Ectodermal cell (in vitro differentiated cells): Measurements from ENCODE around the gene DPH7.

Source experiments
- H3K27ac ChIP-seq: 2 replicates; pipeline ENCODE4 v1.7.0; 2013; ENCODE audit warnings: mild to moderate bottlenecking, low read depth, low read length; ENCODE audit not compliant: insufficient read depth, poor library complexity, severe bottlenecking
- H3K27me3 ChIP-seq: 2 replicates; pipeline ENCODE4 v1.7.0; 2013; ENCODE audit warnings: mild to moderate bottlenecking, low read length; ENCODE audit not compliant: insufficient read depth, control insufficient read depth, poor library complexity, severe bottlenecking
- H3K36me3 ChIP-seq: one replicate; pipeline ENCODE4 v1.7.0; 2013; ENCODE audit warnings: low read length; ENCODE audit not compliant: control insufficient read depth, insufficient read depth
- H3K4me1 ChIP-seq: one replicate; pipeline ENCODE4 v1.7.0; 2013; ENCODE audit warnings: low read length; ENCODE audit not compliant: control insufficient read depth, insufficient read depth
- H3K4me3 ChIP-seq: 2 replicates; pipeline ENCODE4 v1.7.0; 2013; ENCODE audit warnings: low read depth, low read length, control low read depth; ENCODE audit not compliant: insufficient read depth
- H3K9me3 ChIP-seq: 2 replicates; pipeline ENCODE4 v1.7.0; 2013; ENCODE audit warnings: mild to moderate bottlenecking, low read length, moderate library complexity; ENCODE audit not compliant: control insufficient read depth
- WGBS, 2 experiments: methylation state at CpG; one replicate each; pipeline ENCODE4 v1.1.7; 2013; ENCODE audit warnings: missing lambda C conversion rate in 2 of 2; 5-methylcytosine and 5-hydroxymethylcytosine counted together

DPH7 gene

DNA sequence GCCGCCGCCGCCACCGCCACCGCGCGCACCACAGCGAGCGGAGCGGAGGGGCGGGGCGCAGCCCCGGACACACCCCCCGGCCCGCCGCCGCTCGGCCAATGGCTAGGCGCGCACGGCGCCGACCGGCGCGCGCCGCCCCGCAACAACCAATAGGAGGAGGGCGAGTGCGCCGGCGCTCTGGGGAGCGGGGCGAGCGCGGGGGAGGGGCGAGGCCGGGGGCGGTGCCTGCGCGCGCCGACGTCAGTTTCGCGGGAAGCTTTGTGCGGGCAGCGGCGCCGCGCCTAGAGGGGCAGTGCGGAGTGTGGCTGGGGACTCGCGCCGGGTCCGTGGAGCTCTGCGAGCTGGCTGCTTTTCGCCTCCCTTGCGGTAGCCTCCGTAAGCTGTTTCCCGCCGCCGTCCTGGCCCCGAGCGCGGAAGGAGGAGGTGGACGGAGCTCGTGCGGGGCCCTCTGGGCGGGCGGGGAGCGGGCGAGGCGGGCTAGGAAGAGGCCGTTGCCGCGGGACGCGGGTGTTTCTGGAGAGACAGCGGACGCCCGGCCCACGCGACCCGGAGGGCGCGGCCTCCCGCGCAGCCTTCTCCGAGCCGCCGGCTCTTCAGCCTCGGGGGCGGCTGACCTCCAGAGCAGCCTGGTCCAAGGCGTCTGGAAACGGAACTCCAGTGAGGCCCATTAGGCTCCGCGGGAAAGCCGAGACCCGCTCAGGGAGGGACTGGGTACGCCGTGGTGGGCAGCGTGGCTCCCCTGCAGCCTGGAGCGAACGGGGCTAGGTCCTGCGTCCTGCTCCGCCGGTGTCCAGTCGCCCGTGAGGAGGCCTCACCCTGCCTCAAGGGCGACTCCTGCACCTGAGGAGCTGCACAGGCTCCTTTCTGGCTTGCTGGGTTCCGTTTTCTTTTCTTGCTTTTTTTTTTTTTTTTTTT lies 12.0 kb upstream of the DPH7 start, which contains the start of gene ZMYND19:
ZMYND19 (minus strand) TSS at position 44 of the 915 bp plus-strand sequence. CDS start 249 bp downstream, outside the sequence.
- WGBS, 2 experiments = 1% methylated on average over 113 of the region's 113 CpGs
- Histone ChIP-seq H3K4me1 (peaks cover 9% of the 10 kb centered on the region), H3K27ac (peak within 1 kb of the TSS; percentile 26)

DNA sequence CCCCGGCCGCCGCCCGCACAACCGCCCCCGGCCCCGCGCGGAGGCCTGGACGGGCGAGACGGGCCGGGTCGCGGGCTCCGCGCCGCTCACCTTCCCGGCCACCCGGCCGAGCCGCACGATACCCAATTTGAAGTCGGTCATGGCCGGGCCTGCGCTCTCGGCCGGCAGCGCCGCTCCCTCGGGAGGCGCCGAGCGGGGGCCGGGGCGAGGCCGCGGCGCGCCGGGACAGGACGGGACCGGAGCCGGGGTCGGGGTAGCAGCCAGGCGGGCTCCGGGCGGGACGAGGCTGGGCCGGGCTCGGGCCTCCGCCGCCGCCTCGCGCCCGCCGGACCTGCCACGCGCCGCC lies 11.4 kb upstream of the DPH7 start:
- peaks cover 9% of the 10 kb centered on the region for H3K4me1 ChIP-seq
- H3K27ac ChIP-seq = no peak overlapping the region
- 0% methylated on average over 61 of the region's 61 CpGs for WGBS, 2 experiments
- no peaks in the 10 kb centered on the region for H3K27me3 ChIP-seq
- H3K36me3 ChIP-seq = peaks cover 26% of the 10 kb centered on the region
- no peaks in the 10 kb centered on the region for H3K9me3 ChIP-seq
- H3K4me3 ChIP-seq = peak overlapping the region; percentile 76

More for the DNA sequence above, 12.0 kb upstream of the DPH7 start, which contains the start of gene ZMYND19:
- Histone ChIP-seq H3K9me3 (no peaks in the 10 kb centered on the region), H3K4me3 (peak within 1 kb of the TSS; percentile 78), H3K27me3 (no peaks in the 10 kb centered on the region), H3K36me3 (peaks cover 23% of the 10 kb centered on the region)

DNA sequence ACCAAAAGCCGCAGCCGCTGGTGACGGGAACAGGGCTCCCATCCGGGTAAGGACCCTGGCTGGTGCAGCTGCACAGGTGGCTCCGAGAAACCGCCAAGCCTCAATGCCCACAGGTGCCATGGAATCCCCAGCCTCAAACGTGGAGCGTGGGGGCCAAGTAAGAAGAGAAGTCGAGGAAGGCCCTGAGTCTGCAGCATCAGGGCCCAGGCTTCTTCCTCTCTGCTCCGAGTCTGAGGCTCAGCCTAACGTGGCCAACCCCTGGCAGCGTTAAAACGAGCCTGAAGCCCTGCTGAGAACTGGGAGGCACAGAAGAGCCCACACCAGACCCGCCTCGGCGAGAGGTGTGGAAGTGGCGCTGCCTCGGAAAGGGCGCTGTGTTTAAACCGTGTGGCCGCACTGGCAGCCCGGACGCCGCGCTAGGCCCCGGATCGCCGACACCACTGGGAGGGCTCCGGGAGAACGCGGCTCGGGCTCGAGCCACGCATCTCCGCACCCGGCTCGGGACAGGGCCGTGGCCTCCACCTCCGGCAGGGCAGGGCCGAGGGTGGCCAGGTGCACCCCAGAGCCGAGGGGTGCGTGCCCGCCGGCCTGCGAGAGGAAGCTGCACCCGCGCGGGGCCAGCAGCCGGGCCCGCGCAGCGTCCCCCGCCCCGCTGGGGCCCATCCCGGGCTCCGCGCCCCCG lies 10.9 kb upstream of the DPH7 start:
- H3K9me3 ChIP-seq = no peaks in the 10 kb centered on the region
- H3K36me3 ChIP-seq = peaks cover 26% of the 10 kb centered on the region
- peaks cover 9% of the 10 kb centered on the region for H3K4me1 ChIP-seq
- peak overlapping the region; percentile 76 for H3K4me3 ChIP-seq
- 11 to 12% methylated on average over 58 of the region's 58 CpGs for WGBS, 2 experiments
- H3K27ac ChIP-seq = no peak overlapping the region
- H3K27me3 ChIP-seq = no peaks in the 10 kb centered on the region

DNA sequence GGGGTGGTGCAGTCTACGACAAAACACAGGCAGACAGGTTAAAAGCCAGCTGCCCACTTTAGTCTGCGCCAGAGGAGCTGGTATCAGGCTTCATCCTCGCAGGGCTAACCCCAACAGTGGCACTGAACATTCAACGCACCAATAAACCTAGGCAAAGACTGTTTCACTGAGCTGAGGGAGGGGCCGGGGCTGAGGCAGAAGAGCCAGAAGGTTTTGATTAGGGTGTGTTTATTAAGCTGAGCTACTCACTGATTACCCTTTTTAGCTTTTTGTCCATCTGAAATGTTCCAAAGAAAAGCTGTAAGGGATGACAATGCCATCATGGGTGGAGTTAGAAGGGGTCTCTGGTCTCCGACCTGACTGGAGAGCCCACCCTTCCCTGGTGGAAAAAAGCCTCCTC lies 10.2 kb upstream of the DPH7 start:
- Histone ChIP-seq H3K9me3 (no peaks in the 10 kb centered on the region), H3K27ac (no peak overlapping the region), H3K4me1 (peaks cover 9% of the 10 kb centered on the region), H3K36me3 (peaks cover 26% of the 10 kb centered on the region), H3K27me3 (no peaks in the 10 kb centered on the region), H3K4me3 (peak overlapping the region; percentile 76)
- 94 to 95% methylated on average over 6 of the region's 6 CpGs for WGBS, 2 experiments

DNA sequence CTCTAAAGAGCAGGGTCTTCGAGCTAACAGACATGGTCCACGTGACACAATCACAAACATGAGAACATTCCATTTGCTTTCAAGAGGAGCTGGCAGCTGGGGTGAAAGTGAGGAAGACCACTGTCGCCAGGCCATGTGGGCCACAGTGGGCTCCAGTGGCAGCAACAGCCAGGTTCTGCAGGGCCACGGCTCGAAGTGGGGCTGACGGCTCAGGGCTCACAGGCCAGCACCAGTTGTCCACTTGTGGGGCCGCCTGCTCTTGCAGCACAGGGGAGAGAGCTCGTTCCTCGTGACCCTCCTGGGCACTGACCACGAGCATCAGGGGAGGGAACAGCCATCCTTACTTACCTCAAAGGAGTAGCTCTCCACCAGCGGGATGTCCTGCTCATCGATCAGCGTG lies 9.6 kb upstream of the DPH7 start:
- Histone ChIP-seq H3K9me3 (no peaks in the 10 kb centered on the region), H3K4me1 (peaks cover 9% of the 10 kb centered on the region), H3K27ac (no peak overlapping the region), H3K4me3 (no peak overlapping the region), H3K36me3 (peaks cover 29% of the 10 kb centered on the region), H3K27me3 (no peaks in the 10 kb centered on the region)
- whole genome bisulfite sequencing, 2 experiments = 88 to 89% methylated on average over 13 of the region's 13 CpGs

DNA sequence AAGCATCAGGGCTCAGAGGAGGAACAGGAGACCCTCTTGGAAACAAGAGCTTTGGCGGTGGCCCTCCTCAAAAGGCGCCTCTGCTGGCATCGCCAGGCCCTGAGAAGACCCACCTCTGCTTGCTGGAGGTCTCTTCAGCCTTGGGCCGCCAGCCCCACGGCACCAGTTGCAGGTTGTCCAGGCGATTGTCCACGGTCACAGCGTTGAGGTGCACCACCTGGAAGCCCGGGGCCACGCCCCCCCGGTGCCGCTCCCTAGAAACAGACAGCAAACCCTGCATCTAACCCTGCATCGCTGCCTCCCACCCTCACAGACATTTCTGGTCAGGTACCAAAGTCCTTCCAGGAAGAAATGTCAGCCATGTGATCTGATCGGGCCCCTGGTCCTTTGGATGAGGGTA lies 8.1 kb upstream of the DPH7 start:
- 96% methylated on average over 14 of the region's 14 CpGs for WGBS, 2 experiments
- H3K27me3 ChIP-seq = no peaks in the 10 kb centered on the region
- H3K27ac ChIP-seq = no peak overlapping the region
- H3K4me1 ChIP-seq = peaks cover 9% of the 10 kb centered on the region
- no peaks in the 10 kb centered on the region for H3K9me3 ChIP-seq
- H3K36me3 ChIP-seq = peaks cover 38% of the 10 kb centered on the region
- no peak overlapping the region for H3K4me3 ChIP-seq

DNA sequence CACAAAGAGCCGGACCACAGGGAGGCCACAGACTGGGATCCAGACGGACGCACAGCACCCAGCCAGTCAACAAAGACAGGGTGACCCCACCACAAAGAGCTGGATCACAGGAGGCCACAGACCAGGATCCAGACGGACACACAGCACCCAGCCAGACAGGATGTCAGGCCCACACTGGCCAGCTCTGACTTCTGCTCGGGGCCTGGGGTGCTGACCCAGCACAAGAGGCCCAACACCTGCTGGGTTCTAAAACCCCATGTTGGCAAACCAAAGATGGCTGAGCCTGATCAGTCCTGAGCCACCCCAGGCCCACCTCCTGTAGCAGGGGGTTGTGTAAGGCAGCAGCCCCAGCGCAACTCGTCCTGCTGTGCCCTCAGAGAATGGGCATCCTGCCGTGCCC lies 5.2 kb upstream of the DPH7 start:
- H3K4me1 ChIP-seq = peaks cover 5% of the 10 kb centered on the region
- no peak overlapping the region for H3K4me3 ChIP-seq
- H3K36me3 ChIP-seq = peaks cover 38% of the 10 kb centered on the region
- 90 to 92% methylated on average over 8 of the region's 8 CpGs for WGBS, 2 experiments
- H3K27ac ChIP-seq = no peak overlapping the region
- no peaks in the 10 kb centered on the region for H3K9me3 ChIP-seq
- no peaks in the 10 kb centered on the region for H3K27me3 ChIP-seq

DNA sequence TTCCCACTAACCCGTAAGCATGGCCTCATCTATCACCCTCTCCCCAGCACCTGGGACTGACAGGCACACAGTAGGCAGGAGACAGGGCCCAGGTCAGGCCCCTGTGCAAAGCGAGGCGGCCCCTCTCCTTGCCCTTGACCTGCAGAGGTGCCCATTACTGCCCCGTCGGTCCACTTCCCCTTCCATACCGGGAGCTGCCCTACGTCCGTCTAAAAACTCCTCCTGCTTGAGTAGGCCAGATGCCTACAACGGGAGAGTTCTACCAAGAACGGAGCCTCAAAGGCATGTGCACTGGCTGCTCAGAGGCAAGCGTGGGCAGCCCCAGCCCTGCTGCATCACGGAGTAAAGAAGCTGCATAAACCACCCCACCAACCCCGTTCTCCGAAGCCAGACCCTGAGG lies 4.6 kb upstream of the DPH7 start:
- Histone ChIP-seq H3K4me1 (no peaks in the 10 kb centered on the region), H3K9me3 (no peaks in the 10 kb centered on the region), H3K4me3 (no peak overlapping the region), H3K36me3 (peaks cover 35% of the 10 kb centered on the region), H3K27ac (no peak overlapping the region), H3K27me3 (no peaks in the 10 kb centered on the region)
- 91 to 92% methylated on average over 14 of the region's 14 CpGs for WGBS, 2 experiments

DNA sequence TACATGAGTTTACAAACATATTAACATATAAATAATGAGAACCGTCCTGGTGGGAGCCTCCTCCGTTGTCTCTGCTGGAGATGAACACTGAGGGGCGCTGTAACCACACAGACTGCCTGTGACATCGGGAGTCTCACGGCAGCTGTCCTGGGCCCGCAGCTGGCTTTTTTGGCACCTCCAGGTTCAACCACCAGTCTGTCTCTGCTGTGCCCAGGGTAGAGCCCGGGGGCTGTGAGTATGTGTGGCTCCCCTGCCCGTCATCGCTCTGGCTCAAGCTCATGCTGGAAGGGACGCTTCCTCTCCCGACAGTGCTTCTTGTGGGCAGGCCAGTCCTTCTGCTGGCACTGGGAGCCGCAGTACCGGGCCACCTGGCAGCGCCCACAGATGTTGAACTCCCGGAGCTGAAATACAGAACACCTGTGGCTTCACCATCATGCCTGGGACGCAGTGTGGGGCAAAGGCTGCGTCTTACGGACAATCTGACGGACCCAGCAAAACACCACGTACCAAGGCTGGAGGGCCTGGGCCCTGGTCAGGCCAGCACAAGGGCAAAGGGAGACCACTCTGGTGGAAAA lies 3.6 kb upstream of the DPH7 start:
- 93% methylated on average over 20 of the region's 20 CpGs for WGBS, 2 experiments
- peaks cover 26% of the 10 kb centered on the region for H3K36me3 ChIP-seq
- H3K4me1 ChIP-seq = peaks cover 4% of the 10 kb centered on the region
- H3K9me3 ChIP-seq = no peaks in the 10 kb centered on the region
- no peak overlapping the region for H3K4me3 ChIP-seq
- no peak overlapping the region for H3K27ac ChIP-seq
- no peaks in the 10 kb centered on the region for H3K27me3 ChIP-seq
